ENCODE measurements around the gene UBQLN4.

Gene UBQLN4

DNA sequence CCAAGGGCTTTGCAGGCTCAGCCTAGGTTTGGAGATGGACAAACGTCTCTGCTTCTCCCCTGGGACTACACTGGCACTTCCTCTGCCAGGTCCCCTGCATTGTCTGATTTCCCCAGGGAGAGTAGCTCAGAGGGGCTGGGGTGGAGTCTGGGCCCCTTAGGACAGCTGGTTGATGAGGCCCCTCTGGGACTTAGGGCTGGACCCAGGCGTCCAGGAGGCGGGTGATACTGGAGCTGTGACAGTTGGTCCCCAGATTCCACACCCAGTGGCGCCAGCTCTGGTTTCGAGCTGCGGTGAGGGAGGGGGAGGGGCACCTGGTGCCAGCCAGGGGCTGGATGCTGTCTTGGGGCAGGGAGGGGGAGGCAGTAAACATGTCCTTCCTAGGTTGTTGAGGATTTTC lies 36.1 kb upstream of the UBQLN4 start:
- no peak for DNase-seq (ENCODE audit: low read depth)
- no peak for TF ChIP-seq CTCF (IDR thresholded peaks at IDR 0.05; ENCODE audit: insufficient read depth, low read depth, low read length, missing control alignments)
- H3K4me3 ChIP-seq (ENCODE audit: low read length) = no peak overlapping the region

GRCh38 chr1:156086256-156086662 lies 32.7 kb upstream of the UBQLN4 start:
- no peak overlapping the region for H3K4me3 ChIP-seq (ENCODE audit: low read length)
- DNase-seq (ENCODE audit: low read depth) = no peak
- no peak for TF ChIP-seq CTCF (IDR thresholded peaks at IDR 0.05; ENCODE audit: insufficient read depth, low read depth, low read length, missing control alignments)

DNA sequence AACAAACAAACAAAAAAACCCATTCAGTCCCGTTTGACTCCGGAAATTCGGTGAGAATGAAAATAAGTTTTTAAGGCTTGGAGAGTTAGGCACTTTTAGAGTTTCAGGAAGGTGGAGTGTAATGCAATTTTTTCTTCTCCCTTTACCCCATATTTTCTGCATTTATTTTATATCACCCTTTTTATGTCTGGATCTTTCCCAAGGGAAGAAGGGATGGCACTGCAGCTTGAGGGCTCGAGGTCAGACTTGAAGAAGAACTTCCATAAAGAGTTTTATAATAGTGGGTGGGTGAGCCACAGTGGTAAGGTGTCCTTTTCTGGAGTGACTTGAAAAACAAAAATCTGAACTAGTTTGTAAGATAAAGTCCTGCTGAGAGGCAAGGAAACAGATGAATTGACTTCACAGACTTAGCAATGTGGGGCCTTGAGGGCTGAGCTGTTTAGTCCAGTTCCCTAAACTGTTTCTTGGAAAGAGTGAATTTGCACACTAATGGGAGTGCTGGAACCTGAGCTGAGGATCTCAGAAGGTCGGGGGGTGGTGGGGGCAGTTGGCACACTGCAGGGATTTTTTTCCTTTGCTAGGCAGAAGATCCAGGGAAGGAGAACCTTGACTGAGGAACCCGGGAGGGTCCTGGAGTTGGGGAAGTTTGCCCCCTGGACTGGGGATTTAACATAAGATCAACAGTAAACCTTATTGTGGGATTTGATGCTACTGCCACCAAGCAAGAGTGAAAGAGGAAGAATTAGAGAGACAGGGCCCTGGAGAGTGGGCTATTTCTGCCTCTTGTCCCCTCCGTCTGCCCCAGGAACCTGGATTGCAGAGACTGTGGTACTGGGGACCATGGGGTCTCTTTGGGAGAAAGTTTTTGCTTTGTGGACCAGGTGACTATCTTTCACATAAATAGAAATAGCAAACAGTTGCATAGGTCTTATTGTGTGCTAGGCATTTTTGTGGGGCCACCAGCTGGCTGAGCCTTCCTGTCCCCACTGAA lies 30.5 kb upstream of the UBQLN4 start:
- H3K4me3 ChIP-seq (ENCODE audit: low read length) = no peak overlapping the region

DNA sequence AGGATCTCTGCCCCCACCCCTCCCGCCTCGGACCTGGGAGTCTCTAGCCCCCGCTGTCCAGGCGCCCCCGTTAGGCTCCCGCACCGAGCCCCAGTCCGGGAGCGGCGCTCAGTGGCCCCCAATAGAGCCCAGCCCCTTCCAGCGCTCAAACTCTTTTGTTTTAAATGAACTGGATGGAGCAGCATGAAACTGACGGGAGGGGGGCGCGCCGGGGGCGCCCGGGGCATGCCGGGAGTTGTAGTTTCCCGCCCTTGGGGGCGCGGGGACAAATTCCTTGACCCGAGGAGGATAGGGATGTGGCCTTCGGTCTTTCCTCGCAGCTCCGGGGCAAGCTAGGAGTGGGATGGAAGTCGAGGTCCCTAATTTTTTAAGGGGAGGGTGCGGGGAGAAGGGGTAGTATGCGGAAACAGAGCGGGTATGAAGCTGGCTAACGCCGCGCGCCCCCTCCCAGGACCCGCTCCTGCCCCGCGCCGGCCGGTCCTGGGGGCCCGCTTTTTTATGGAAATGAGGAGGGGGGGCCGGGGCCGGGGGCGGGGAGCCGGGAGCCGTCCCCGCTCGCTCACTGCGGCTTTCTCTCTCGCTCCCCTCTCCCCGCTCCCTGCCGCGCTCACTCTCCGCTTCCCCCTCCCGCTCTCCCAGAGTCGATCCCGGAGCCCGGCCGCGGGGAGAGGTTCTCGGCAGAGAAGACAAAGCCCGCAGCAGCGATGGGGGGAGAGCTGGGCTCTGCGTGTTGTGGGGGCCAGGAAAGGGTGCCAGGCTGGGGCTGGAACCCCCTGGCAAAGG lies 28.9 kb upstream of the UBQLN4 start, which contains the start of gene MEX3A:
Gene MEX3A, minus strand, starts transcription at position 157 of the 783 bp plus-strand sequence. CDS start 467 bp downstream, outside the sequence.
- no peak for TF ChIP-seq CTCF (IDR thresholded peaks at IDR 0.05; ENCODE audit: insufficient read depth, low read depth, low read length, missing control alignments)
- peak within 1 kb of the TSS; percentile 59 for H3K4me3 ChIP-seq (ENCODE audit: low read length)
- peak; percentile 62 for DNase-seq (ENCODE audit: low read depth)

More for the DNA sequence above, 30.5 kb upstream of the UBQLN4 start:
- TF ChIP-seq CTCF (IDR thresholded peaks at IDR 0.05; ENCODE audit: insufficient read depth, low read depth, low read length, missing control alignments) = no peak
- no peak for DNase-seq (ENCODE audit: low read depth)

- DNase-seq (ENCODE audit: low read depth) = no peak
- TF ChIP-seq CTCF (IDR thresholded peaks at IDR 0.05; ENCODE audit: insufficient read depth, low read depth, low read length, missing control alignments) = no peak
- H3K4me3 ChIP-seq (ENCODE audit: low read length) = peak overlapping the region; percentile 59
These were observed 28.3 kb upstream of the UBQLN4 start for GRCh38 chr1:156081917-156082308.

DNA sequence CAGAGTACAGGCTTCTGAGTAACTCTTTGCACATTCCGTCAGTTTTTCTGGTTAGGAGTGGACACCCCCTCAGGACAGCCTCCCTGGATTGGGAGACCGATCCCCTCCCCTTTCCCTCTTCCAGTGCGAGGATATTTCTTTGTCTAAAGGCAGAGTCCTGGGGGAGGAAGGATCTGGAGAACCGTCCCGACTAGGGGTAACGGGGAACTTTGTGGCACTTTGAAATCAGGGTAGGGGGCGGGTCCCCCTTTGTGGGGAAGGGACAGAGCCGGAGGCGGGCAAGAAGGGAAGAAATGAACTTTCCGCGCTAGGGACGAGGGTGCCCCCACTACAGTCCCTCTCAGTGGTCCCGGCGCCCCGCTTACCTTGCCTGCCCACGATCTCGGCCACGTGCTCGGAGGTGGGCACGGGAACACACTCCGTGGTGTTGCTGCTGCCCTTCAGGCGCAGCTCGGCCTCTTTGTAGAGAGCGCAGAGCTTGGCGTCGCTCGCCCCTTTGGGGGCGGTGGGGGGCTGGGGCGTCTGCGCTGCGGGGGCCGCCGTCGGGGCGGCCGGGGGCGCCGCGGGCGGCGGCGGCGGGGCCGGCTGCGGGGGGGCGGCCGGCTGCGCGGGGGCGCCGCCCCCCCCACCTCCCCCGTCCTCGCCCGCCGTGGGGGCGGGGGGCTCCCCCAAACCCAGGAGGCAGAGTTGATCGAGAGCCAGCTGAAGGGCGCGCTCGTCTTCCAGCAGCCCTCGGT lies 27.8 kb upstream of the UBQLN4 start:
- DNase-seq (ENCODE audit: low read depth) = no peak
- TF ChIP-seq CTCF (IDR thresholded peaks at IDR 0.05; ENCODE audit: insufficient read depth, low read depth, low read length, missing control alignments) = no peak
- peak overlapping the region; percentile 59 for H3K4me3 ChIP-seq (ENCODE audit: low read length)

Measured in epithelial cell of esophagus (primary cell).